ENCODE data around the gene CDH18.

GRCh38 chr5:19487480-19487879 lies 500.5 kb downstream of the CDH18 start:
- no peak for TF ChIP-seq CTCF (IDR thresholded peaks at IDR 0.05; ENCODE audit: low read length)
- TF ChIP-seq EZH2 (optimal IDR thresholded peaks at IDR 0.05; ENCODE audit: low read depth, low read length), result no peak

All from MM.1S (cell line).